BE2C (cell line): Measurements from ENCODE around the gene NCOA5.

Experiments used
- DNase-seq: peaks from one replicate; pipeline ENCODE4 v3.0.0-alpha.2; 2020
- H3K27me3 ChIP-seq: fragments of 250-450 bp; sonication (Bioruptor Pico); 2 replicates; pipeline ENCODE4 v1.5.1; 2020; ENCODE audit warnings: mild to moderate bottlenecking
- H3K36me3 ChIP-seq: fragments of 250-450 bp; sonication (Bioruptor Pico); 2 replicates; pipeline ENCODE4 v1.5.1; 2020; ENCODE audit warnings: mild to moderate bottlenecking
- H3K4me1 ChIP-seq: fragments of 250-450 bp; sonication (Bioruptor Pico); 2 replicates; pipeline ENCODE4 v1.5.1; 2020
- H3K4me3 ChIP-seq: 2 replicates; pipeline ENCODE4 v1.5.1; 2011; ENCODE audit warnings: low read depth, low read length
- H3K9me3 ChIP-seq: fragments of 250-450 bp; sonication (Bioruptor Pico); 2 replicates; pipeline ENCODE4 v1.5.1; 2020
- TF ChIP-seq, protein P1 (sequence below): IDR thresholded peaks from 2 replicates; pipeline ENCODE4 v1.5.1; 2012; ENCODE audit warnings: mild to moderate bottlenecking, low read depth, low read length

NCOA5 gene

DNA sequence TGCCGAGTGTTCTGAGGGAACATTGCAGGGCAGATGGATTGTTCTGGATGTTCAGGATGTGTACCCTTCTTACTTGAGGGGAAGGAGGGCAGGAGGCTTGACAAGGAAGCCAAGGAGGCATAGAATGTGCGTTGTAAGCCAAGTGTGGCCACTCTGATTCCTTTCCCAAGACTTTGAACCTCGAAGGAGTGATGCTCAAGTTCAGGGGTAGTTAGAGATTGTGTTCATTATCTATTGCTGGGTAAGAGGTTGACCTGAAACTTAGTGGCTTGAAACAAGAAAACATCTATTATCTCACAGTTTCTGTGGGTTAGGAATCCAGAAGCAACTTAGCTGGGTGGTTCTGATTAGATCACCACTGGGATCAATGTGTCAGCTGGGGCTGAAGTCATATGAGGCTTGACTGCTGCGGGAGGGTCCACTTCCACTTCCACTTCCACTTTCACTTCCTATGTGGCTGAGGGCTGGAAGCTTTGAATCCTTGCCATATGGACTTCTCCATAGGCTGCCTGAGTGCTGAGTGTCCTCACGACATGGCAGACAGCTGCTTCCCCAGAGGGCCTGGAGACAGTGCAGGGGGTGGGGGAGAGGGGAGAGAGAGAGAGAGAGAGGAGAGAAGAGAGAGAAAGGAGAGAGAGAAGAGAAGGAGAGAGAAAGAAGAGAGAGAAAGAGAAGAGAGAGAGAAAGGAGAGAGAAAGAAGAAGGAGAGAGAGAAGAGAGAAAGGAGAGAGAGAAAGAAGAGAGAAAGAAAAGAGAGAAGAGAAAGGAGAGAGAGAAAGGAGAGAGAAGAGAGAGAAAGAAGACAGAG lies 21.5 kb upstream of the NCOA5 start:
- Histone ChIP-seq H3K27me3 (0 out of 2 replicates have a peak, but pooled peaks cover 4% of the 10 kb centered on the region), H3K9me3 (no peaks in the 10 kb centered on the region), H3K4me1 (peaks cover 3% of the 10 kb centered on the region), H3K36me3 (no peaks in the 10 kb centered on the region), H3K4me3 (no peak overlapping the region)
- DNase-seq = no peak
- TF ChIP-seq, protein P1, sequence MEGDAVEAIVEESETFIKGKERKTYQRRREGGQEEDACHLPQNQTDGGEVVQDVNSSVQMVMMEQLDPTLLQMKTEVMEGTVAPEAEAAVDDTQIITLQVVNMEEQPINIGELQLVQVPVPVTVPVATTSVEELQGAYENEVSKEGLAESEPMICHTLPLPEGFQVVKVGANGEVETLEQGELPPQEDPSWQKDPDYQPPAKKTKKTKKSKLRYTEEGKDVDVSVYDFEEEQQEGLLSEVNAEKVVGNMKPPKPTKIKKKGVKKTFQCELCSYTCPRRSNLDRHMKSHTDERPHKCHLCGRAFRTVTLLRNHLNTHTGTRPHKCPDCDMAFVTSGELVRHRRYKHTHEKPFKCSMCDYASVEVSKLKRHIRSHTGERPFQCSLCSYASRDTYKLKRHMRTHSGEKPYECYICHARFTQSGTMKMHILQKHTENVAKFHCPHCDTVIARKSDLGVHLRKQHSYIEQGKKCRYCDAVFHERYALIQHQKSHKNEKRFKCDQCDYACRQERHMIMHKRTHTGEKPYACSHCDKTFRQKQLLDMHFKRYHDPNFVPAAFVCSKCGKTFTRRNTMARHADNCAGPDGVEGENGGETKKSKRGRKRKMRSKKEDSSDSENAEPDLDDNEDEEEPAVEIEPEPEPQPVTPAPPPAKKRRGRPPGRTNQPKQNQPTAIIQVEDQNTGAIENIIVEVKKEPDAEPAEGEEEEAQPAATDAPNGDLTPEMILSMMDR = no peak

DNA sequence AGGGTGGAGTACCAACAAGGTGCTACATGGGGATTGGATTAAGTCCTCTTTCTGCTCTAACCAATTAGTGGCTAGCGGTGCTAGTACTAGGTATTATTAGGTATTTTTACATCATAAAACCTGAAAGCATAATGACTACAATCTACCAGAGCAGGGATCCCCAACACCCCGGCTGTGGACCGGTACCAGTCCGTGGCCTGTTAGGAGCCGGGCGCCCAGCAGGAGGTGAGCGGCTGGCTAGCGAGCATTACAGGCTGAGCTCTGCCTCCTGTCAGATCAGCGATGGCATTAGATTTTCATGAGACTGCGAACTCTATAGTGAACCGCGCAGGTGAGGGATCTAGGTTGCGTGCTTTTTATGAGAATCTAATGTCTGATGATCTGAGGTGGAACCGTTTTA lies 19.2 kb upstream of the NCOA5 start:
- Histone ChIP-seq H3K36me3 (no peaks in the 10 kb centered on the region), H3K9me3 (no peaks in the 10 kb centered on the region), H3K4me1 (peaks cover 3% of the 10 kb centered on the region), H3K4me3 (no peak overlapping the region), H3K27me3 (peaks cover 11% of the 10 kb centered on the region; the same call in 1 of the 2 replicates)
- DNase-seq = no peak
- TF ChIP-seq, protein P1 = no peak

DNA sequence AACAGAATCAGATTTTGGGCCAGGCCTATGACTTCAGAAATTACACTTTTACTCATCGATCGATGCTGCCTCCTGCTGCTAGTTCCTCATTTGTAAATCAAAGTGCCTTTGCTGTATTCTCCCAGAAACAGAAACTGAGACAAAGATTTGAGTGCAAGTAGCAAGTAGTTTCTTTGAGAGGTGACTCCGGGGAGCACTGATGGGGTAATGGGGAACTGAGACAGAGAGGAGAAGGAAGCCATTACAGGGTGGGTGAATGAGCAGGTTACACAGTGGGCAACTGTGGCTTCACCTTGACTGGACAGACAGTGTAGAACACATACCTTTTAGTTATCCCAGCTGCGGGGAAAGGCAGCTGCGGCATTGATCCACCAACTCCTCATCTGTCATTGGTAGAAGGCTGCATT lies 18.7 kb upstream of the NCOA5 start:
- Histone ChIP-seq H3K4me1 (peaks cover 3% of the 10 kb centered on the region), H3K27me3 (peaks cover 11% of the 10 kb centered on the region; the same call in 1 of the 2 replicates), H3K36me3 (no peaks in the 10 kb centered on the region), H3K4me3 (no peak overlapping the region), H3K9me3 (no peaks in the 10 kb centered on the region)
- DNase-seq = no peak
- TF ChIP-seq, protein P1 = 0 out of 2 replicates have a peak, but pooled peaks have one; percentile 2

DNA sequence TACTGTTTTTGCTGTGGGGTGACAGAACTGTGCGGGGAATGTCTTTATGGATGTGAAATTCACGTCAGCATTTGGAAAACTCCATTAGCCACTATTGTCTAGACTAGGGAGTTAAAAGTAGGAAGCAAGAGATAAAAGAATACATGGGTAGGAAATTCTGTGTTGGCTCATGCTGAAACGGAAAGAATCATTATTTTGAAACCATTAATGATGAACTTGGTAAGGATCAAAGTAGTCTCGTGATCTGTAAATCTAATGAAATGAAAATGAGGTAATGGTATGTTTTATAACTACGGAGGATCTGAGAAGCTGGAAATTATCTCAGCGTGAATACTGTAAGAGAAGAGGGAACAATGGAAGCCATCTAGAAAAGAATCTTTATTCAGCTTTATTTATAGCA lies 17.3 kb upstream of the NCOA5 start:
- Histone ChIP-seq H3K9me3 (no peaks in the 10 kb centered on the region), H3K36me3 (no peaks in the 10 kb centered on the region), H3K4me1 (no peaks in the 10 kb centered on the region), H3K4me3 (no peak overlapping the region), H3K27me3 (peaks cover 11% of the 10 kb centered on the region; the same call in 1 of the 2 replicates)
- DNase-seq = no peak
- TF ChIP-seq, protein P1 = no peak

DNA sequence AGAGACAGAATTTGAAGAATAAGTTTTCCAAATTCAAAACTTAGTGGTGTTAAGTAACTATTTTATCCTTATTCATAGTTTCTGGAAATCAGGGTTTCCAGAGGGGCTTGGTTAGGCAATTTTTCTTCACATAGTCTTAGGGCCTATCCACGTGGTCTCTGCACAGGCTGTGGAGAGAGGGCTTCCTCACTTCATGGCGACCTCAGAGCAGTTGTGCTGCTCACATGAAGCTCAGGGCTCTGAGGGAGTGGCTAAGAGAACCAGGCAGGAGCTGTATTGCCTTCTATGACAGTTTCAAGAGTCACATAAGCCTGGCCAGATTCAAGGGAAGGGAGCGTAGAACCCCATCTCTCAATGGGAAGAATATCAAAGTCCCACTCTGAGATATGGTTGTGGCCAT lies 14.5 kb upstream of the NCOA5 start:
- TF ChIP-seq, protein P1 = no peak

DNA sequence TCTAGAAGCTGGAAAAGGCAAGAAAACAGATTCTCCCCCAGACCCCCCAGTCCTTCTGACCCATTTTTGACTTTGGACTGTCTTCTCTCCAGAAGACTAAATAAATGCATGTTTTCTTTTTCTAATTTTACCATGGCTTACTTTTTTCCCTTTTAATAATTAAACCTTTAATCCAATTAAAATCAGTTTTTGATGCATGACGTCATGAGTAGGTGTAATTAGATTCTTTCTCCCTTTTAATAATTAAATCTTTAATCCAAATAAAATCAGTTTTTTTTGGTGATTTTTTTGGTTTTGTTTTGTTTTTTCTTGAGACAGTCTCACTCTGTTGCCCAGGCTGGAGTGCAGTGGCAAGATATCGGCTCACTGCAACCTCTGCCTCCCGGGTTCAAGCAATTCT lies 13.2 kb upstream of the NCOA5 start:
- TF ChIP-seq, protein P1 = no peak
- DNase-seq = no peak
- H3K9me3 ChIP-seq = no peaks in the 10 kb centered on the region
- H3K27me3 ChIP-seq = peaks cover 11% of the 10 kb centered on the region; the same call in 1 of the 2 replicates
- H3K36me3 ChIP-seq = no peaks in the 10 kb centered on the region
- no peaks in the 10 kb centered on the region for H3K4me1 ChIP-seq
- no peak overlapping the region for H3K4me3 ChIP-seq

More for the DNA sequence above, 14.5 kb upstream of the NCOA5 start:
- Histone ChIP-seq H3K36me3 (no peaks in the 10 kb centered on the region), H3K4me1 (no peaks in the 10 kb centered on the region), H3K27me3 (peaks cover 10% of the 10 kb centered on the region; the same call in 1 of the 2 replicates), H3K9me3 (no peaks in the 10 kb centered on the region), H3K4me3 (no peak overlapping the region)
- DNase-seq = no peak
